DMS114 treated with DMSO at 0.1 percent for 48 hours (cell line): ENCODE results near the gene RIMS4.

Experiments used
- DNase-seq: peaks from one replicate; lab custom pipeline; 2025; ENCODE audit not compliant: unreplicated experiment; lab: John Stamatoyannopoulos, UW

The RIMS4 gene

GRCh38 chr20:44703183-44703925 lies 107.0 kb downstream of the RIMS4 start:
- no peak for DNase-seq

- DNase-seq, result no peak
Measured at GRCh38 chr20:44702776-44703175, 107.6 kb downstream of the RIMS4 start.

- DNase-seq, result no peak
Measured at GRCh38 chr20:44701858-44702256, 108.5 kb downstream of the RIMS4 start.
